NCI-H526 treated with DMSO at 0.1 percent for 48 hours (cell line): ENCODE measurements around the gene GAMT.
A peak's percentile ranks its signal among the peaks of the same experiment; 100 is the strongest.

Source experiments
- DNase-seq: peaks from one replicate; lab custom pipeline; 2025; lab: John Stamatoyannopoulos, UW

GAMT gene

DNA sequence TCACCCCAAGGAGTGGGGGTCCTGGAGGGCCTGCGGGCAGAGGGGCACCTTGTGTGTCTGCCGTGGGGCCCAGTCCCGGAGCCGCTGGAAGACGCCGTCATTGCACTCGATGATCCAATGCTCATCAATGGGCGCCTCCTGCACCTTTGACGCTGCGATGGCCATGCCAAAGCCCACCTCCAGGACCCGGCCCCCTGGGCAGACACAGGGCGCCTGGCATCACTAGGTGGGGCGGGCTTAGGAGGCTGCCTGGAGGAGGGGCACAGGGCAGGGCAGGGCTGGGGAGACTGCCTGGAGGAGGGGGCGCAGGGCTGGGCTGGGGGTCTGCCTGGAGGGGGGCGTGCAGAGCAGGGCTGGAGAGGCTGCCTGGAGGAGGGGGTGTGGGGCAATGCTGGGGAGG, 1.6 kb downstream of the GAMT start:
- no peak for DNase-seq

DNA sequence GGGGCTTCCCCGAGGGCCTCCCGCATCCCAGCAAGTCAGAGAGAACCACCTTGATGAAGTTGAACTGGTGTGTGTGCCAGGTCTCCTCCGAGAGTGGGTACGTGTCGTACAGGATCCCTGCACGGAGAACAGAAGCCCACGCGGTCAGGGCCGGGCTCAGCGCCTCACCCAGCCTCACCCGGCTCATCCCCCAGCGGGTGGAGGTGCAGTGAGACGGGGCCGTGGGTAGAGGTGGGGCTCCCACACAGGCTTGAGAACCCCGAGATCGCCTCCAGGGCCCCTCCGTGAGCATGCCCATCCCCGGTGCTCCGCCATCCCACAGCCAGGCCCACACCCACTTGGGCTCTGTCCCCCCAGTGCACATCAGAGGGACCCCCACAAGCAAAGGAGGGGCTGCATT, 2.3 kb downstream of the GAMT start:
- DNase-seq: no peak

- no peak for DNase-seq
These were observed 3.5 kb downstream of the GAMT start for GRCh38 chr19:1397838-1398237.

GRCh38 chr19:1396768-1397679, 4.3 kb downstream of the GAMT start:
- no peak for DNase-seq

DNA sequence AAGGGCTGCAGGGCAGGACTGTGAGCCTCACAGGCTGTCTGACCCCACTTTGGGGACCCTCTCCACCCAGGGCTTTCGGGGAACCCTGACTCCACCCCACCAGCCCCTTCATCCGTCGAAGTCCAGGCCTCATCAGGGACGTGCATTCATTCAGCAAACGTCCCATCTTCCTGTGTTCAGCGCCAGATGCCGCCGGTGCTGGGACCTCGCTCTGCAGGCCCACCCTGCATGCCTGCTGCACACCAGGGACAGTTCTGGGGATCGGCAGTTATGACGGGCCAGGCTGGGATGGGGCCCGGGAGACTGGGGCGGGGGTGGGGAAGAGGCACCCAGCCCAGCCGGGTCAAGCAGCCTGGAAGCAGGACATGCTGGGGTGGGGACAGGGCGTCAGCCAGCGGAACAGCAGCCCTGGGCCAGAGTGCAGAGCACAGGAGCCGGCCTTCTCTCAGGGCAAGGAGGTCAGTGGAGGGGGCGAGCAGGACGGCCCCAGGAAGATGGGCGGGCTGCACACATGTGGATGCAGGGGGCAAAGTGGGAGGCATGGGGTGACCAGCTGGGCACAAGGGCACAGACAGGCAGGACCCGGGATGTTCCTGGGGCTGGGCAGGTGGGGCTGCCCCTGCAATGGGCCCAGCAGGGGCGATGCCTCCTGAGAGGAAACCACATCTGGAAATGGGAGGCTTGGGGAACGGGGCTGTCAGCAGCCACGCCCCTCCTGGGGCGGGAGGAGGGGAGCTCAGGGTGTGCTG, 5.1 kb downstream of the GAMT start:
- DNase-seq: no peak

GRCh38 chr19:1395194-1396018, 5.9 kb downstream of the GAMT start:
- DNase-seq: no peak

DNA sequence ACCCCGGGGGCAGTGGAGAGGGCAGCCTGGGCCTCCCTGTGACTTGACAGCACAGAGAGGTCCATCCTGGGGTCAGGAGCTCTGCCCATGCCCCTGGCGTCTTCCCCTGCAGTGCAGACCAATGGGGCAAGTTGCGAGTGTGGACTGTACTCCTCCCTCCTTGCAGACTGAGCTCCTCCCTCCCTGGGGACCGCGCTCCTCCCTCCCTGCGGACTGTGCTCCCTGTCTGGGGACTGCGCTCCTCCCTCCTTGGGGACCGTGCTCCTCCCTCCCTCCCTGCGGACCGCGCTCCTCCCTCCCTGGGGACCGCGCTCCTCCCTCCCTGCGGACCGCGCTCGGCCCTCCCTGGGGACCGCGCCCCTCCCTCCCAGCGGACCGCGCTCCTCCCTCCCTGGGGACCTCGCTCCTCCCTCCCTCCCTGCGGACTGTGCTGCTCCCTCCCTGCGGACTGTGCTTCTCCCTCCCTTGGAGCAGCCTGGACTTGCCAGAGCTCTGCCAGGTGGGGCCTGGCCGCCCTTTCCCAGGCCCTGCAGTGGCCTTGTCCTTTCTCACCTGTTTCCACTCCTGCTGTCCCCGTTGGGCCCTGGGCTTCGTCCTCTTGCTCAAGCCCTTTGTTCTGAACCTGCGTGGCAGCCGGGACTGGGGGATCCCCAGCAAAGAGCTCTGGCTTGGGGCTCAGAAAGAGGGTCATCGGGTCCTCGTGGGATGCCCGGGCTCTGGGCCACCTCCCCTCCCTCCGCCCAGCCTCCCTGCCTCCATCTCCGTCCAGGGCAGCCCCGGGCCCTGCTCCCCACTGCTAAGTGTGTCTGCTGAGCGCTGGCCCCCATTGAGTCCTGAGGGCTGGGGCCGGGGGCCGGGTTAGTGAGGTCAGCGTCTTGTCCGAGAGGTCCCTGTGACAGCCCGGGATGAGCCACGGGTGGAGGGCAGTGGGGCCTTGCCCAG, 6.8 kb downstream of the GAMT start:
- peak; percentile 70 for DNase-seq

DNA sequence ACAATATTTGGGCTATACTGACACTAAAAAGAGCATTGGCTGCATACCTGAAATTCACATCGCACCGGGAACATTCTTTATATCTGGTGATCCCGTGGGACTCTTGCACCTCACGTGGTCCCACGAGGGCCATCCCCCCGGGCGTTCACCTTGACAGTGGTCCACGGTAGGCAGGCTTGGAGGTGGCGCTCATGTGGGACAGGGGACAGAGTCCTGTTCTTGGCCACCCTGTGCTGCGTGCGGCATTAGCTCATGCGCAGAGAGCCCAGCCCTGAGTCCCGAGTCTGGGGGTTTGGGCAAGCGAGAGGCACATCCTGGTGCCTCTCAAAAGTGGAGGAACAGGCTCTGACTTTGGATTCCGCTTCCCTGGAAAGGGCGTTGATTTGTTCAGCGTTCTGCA, 7.5 kb downstream of the GAMT start:
- DNase-seq: no peak

DNA sequence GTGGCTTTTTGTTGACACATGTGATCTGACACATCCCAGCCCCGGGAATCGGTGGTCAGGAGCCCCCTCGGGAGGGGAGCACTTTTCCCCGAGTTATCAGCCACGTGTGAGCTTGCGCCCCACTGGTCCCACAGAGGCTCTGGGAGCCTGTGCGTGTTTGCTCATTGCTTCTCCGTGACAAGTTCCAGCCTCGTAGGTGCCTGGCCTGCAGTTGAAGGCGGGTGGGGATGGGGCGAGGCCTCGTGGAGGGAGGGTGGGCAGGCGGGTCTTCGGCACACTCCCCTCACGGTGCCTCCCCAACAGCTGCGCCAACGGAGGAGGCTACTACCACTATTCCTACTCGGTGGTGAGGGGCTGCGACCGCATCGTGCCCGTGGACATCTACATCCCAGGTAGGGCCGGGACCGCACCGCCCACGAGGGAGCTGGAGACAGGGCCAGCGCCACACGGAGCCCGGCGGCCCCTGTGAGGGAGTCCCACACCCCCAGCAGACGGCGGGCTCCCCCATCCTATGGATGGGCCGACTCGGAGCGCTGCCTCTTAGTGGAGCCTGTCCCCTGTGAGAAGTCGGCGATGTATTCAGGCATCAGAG, 8.3 kb downstream of the GAMT start:
- no peak for DNase-seq

GRCh38 chr19:1392407-1392806, 8.9 kb downstream of the GAMT start:
- no peak for DNase-seq

- no peak for DNase-seq
These were observed 10.4 kb downstream of the GAMT start for GRCh38 chr19:1390890-1391423.

GRCh38 chr19:1389033-1389940, 12.1 kb downstream of the GAMT start:
- DNase-seq: no peak

DNA sequence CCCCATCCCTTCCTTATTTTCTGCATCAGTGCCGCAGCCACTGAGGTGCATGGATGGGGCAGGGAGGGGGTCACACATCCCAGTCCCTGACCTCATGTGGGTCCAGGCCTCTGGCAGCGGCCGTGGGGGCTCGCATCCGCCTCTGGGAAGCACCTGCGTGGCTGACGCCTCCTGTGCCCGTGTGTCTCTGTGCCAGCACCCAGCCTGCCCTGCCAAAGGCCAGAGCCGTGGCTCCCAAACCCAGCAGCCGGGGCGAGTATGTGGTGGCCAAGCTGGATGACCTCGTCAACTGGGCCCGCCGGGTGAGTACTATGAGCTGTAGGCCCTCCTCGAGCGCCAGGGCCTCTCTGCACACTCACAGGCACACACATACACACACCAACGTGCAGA, 12.7 kb downstream of the GAMT start:
- no peak for DNase-seq

DNA sequence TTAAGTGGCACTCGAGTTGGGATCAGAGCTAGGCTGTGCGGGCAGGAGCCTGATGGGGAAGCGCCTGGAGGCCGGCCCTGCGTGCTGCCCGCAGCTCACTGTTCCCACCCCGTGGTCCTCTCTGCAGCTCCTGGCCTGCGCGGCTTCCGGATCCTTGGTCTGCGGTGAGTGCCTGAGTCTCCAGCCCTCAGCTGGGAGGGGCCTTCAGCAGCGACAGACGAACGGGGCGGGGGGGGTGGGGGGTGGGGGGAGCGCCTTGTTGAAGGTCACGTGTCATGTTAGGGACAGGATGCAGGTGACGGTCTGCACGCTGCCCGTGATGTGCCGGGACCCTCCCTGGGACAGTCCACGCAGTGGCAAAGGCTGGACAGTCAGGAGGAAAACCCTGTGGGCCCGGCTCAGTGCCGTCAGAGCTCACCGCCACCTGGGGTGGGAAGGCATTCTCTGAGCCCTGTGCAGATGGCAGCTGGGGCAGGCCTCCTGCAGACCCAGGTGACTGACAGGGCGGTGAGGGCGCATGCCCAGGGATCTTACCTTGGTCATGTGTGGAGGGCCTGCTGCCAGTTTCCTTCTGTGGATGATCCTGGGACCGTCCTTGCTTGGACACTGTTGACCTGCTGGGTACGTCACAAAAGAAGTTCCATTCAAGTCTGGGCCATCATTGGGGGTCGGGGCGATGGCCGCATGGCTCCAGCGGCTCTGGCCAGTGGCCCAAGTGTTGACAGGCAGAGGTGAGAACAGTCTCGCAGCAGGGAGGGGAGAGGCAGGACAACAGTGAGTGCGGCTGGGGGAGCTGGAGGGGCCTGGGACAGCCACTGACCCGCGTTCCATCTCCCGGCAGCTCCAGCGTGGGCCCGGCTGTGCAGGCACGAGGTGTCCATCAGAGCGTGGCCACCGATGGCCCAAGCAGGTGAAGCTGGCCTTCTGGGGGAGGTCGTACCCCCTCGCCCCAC, 13.4 kb downstream of the GAMT start:
- DNase-seq: no peak

GRCh38 chr19:1386945-1387683, 14.2 kb downstream of the GAMT start:
- DNase-seq: no peak

DNA sequence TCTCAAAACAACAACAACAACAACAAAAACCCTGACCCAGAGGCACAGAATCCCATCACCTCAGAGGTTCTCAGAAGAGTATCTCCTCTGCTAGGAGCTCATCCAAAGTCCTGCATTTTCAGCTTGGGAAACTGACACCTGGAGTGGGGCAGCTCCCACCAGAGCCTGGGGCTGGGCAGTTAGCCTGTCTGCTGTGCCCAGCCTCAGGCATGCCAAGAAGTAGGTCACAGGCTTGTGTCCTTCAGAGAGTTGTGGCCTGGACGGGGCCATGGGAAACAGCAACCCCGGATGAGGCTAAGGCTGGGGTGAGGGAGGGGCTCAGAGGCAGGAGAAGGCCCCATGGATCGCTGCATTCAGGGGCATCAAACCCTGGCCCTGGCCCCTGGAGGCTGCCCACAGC, 15.5 kb downstream of the GAMT start:
- no peak for DNase-seq

DNA sequence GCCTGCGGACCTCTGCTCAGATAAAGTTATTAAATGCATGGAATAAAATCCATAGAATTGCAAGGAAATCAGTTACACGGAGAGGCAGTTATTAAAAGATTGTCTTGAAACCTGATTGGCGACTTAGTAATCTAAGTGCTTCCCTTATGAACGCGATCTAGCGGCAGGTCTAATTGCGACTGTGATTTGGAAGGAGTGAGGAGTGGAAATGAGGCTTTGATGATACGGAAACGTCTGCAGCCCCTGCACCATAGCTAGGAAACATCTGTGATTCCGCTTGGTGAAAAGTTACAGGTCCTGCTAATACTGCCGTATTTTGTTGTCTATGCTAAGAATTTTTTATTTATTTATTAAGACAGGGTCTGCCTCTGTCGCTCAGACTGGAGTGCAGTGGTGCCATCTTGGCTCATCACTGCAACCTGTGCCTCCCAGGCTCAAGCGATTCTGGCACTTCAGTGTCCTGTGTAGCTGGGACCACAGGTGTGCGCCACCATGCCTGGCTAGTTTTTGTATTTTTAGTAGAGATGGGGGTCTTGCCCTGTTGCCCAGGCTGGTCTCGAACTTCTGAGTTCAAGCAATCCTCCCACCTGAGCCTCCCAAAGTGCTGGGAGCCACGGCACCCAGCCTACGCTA, 16.7 kb downstream of the GAMT start:
- no peak for DNase-seq
